Calu3 (cell line): ENCODE measurements around the gene HIRA. TPM values are rescaled to one million over a fixed set of nuclear protein-coding genes. Genes with fewer than 3 reads are reported as not detected.

Experiments
- BruUV-seq: library from RNA; stranded (reverse); fragments of 400-500 nt; replicated peaks from 2 replicates; lab custom pipeline; 2021; lab: Mats Ljungman, UMichigan
- CTCF ChIA-PET: fragments of 300-600 bp; sonication (Branson Sonifier 250); formaldehyde crosslinking; loops from one replicate; lab custom pipeline; 2022; ENCODE audit warnings: antibody characterized with exemption; lab: Charles Lee
- DNase-seq: peaks from one replicate; pipeline ENCODE4 v3.0.0; 2022
- H3K27ac Mint-ChIP-seq: one replicate; pipeline ENCODE4 v1.8.0; 2022; ENCODE audit warnings: mixed read lengths; ENCODE audit not compliant: unreplicated experiment
- H3K27me3 Mint-ChIP-seq: one replicate; pipeline ENCODE4 v1.8.0; 2022; ENCODE audit warnings: mixed read lengths; ENCODE audit not compliant: unreplicated experiment
- H3K36me3 Mint-ChIP-seq: one replicate; pipeline ENCODE4 v1.8.0; 2022; ENCODE audit warnings: mild to moderate bottlenecking, moderate library complexity, mixed read lengths; ENCODE audit not compliant: insufficient read depth, unreplicated experiment
- H3K4me1 Mint-ChIP-seq: one replicate; pipeline ENCODE4 v1.8.0; 2022; ENCODE audit warnings: mild to moderate bottlenecking, low read depth, mixed read lengths; ENCODE audit not compliant: unreplicated experiment
- H3K4me3 Mint-ChIP-seq: one replicate; pipeline ENCODE4 v1.8.0; 2022; ENCODE audit warnings: mild to moderate bottlenecking, low read depth, moderate library complexity, mixed read lengths; ENCODE audit not compliant: unreplicated experiment
- H3K9me3 Mint-ChIP-seq: one replicate; pipeline ENCODE4 v1.8.0; 2022; ENCODE audit warnings: low read depth, mixed read lengths; ENCODE audit not compliant: unreplicated experiment
- intact Hi-C: fragments of 100-400 bp; cut with micrococcal nuclease; formaldehyde crosslinking; loops from one replicate; pipeline ENCODE4 v1.10.0; 2022; ENCODE audit not compliant: unreplicated experiment
- total RNA-seq: library from RNA; stranded (reverse); gene quantifications from 2 replicates; pipeline ENCODE4 v1.2.3, GENCODE V29; 2022
- TF ChIP-seq, protein P1 (sequence below): fragments of 200-600 bp; IDR thresholded peaks from one replicate; pipeline ENCODE4 v1.8.0; 2022; ENCODE audit warnings: antibody characterized with exemption; ENCODE audit not compliant: unreplicated experiment

HIRA gene
- total RNA-seq, 1 experiment from 2014 or later: 36.4 TPM

DNA sequence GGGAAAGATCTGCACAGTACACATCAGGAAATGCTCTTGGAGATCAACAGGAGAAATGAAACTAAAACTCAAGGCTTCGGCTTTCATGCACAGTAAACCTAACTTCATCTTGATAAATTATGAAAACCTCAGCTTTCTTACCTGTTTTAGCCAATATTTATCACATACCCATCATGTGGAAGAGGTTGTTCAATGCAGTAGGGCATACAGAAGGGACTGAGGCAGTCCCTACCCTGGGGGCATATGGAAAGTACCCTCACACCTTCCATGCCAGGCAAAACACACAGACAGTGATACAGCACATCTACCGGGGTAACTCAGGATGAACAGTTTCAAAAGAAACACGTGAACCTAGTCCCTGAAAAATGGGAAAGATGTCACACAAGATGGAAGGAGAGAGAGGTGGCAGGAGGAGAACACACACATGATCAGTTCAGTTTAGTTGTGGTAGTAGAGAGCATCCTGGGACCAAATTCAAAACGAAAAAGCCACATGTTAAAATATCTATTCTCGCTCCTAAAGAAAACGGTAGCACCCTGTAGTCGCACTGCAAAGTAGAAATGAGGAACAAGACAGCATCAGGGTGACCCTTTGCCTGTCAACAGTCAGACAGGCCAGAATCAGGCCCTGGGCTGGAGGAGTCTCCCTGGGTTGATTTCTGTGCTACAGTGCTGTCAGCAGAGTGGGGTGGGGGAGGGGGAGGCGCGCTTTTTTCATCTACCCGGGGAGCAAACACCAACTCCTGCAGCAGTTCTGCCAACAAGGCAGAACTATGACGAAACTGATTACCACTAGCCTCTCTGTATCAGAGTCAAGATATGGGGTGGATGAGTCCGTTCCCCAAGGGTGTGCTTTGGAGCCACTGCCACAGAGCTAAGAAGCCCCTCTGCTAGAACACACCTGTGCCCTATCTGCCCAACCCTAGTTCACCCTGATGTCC, 1.3 kb downstream of the HIRA start:
- DNase-seq: no peak
- Mint-ChIP-seq H3K36me3 (peaks cover 60% of the 10 kb centered on the region), H3K4me3 (peak overlapping the region; percentile 93), H3K4me1 (peaks cover 31% of the 10 kb centered on the region), H3K27ac (peak overlapping the region; percentile 17), H3K27me3 (no peaks in the 10 kb centered on the region), H3K9me3 (no peaks in the 10 kb centered on the region)
- CTCF ChIA-PET: no interaction called here
- TF ChIP-seq, protein P1, sequence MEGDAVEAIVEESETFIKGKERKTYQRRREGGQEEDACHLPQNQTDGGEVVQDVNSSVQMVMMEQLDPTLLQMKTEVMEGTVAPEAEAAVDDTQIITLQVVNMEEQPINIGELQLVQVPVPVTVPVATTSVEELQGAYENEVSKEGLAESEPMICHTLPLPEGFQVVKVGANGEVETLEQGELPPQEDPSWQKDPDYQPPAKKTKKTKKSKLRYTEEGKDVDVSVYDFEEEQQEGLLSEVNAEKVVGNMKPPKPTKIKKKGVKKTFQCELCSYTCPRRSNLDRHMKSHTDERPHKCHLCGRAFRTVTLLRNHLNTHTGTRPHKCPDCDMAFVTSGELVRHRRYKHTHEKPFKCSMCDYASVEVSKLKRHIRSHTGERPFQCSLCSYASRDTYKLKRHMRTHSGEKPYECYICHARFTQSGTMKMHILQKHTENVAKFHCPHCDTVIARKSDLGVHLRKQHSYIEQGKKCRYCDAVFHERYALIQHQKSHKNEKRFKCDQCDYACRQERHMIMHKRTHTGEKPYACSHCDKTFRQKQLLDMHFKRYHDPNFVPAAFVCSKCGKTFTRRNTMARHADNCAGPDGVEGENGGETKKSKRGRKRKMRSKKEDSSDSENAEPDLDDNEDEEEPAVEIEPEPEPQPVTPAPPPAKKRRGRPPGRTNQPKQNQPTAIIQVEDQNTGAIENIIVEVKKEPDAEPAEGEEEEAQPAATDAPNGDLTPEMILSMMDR: no peak
- no TSS peak for BruUV-seq
- intact Hi-C loops: no loop called here

DNA sequence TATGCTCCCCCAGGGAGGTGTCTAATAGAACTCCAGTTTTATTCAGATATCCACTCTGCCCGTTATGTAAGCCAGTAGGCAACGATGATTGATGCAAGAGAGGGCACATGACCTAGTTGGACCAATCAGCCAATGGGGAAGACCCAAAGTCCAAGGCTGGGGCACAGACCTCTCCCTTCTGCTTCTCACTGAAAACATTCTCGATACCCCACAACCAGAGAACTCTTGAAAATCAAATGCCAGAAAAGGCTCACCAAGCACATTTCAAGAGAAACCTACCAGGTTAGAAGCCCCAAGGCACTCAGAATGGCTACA, 7.4 kb downstream of the HIRA start:
- intact Hi-C loops: no loop called here
- Mint-ChIP-seq H3K27ac (no peak overlapping the region), H3K27me3 (no peaks in the 10 kb centered on the region), H3K9me3 (no peaks in the 10 kb centered on the region), H3K36me3 (peaks cover 12% of the 10 kb centered on the region), H3K4me1 (peaks cover 39% of the 10 kb centered on the region), H3K4me3 (no peak overlapping the region)
- no peak for DNase-seq
- CTCF ChIA-PET: no interaction called here
- no TSS peak for BruUV-seq
- TF ChIP-seq, protein P1: no peak

DNA sequence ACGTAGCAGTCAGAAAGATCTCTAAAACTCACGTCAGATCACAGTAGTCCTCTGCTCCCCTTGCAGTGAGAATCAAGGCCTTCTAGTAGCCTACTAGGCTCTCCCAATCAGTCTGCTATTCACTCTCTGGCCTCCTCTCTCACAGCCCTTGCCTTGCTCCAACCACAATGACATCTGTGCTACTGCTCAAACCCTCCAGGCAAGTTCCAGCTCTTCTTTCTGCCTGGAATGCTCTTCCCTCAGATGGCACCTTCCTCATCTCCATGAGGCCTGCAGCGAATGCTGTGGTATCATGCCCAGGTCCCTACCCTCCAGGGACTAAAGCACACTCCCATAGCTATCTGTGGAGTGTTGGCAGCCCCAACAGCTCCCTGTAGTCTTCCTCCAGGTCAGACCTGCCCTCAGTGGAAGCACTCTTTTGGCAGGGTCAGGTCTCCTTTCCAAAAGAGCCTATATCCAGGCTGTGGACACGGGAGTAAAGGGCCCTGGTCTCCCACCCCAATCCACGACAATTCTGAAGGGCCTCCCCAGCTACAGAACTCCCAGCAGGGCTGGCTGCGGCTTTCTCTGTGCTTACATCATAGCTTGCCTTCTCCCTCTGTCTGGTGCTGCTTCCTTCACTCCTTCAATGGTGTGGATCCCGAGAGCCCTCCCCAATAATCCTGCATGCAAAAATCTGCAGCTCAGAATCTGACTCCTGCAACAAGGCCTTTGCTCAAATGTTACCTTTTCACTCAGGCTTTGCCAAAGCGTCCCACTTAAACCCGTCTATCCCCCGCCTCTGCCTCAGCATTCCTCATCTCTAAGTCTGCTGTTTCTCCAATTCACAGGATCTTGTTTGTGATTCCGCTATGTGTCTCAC, 8.9 kb downstream of the HIRA start:
- Mint-ChIP-seq H3K36me3 (peaks cover 12% of the 10 kb centered on the region), H3K27ac (no peak overlapping the region)
- CTCF ChIA-PET: no interaction called here

GRCh38 chr22:19420321-19420720, 11.2 kb downstream of the HIRA start:
- H3K27ac Mint-ChIP-seq: no peak overlapping the region
- H3K4me3 Mint-ChIP-seq: no peak overlapping the region
- intact Hi-C loops: no loop called here
- TF ChIP-seq, protein P1: no peak
- no peaks in the 10 kb centered on the region for H3K9me3 Mint-ChIP-seq
- no peak for DNase-seq
- no peaks in the 10 kb centered on the region for H3K27me3 Mint-ChIP-seq
- CTCF ChIA-PET: interaction anchor here (0.6 kb wide), 1 partner anchor 49 kb away, joined by 6 read pairs; no protein-coding TSS in a partner anchor
- no peaks in the 10 kb centered on the region for H3K36me3 Mint-ChIP-seq
- no TSS peak for BruUV-seq
- H3K4me1 Mint-ChIP-seq: peaks cover 22% of the 10 kb centered on the region

More for the DNA sequence above, 8.9 kb downstream of the HIRA start:
- no peak overlapping the region for H3K4me3 Mint-ChIP-seq
- TF ChIP-seq, protein P1: no peak
- DNase-seq: no peak
- intact Hi-C loops: no loop called here
- H3K9me3 Mint-ChIP-seq: no peaks in the 10 kb centered on the region
- no TSS peak for BruUV-seq
- H3K4me1 Mint-ChIP-seq: peaks cover 39% of the 10 kb centered on the region
- no peaks in the 10 kb centered on the region for H3K27me3 Mint-ChIP-seq
